Measurements from ENCODE around the gene TEK.
"Not testable (repeated sequence)": the region's sequence is repeated elsewhere in the genome, so short reads cannot be mapped to it uniquely, and the experiment has no call there.

DNA sequence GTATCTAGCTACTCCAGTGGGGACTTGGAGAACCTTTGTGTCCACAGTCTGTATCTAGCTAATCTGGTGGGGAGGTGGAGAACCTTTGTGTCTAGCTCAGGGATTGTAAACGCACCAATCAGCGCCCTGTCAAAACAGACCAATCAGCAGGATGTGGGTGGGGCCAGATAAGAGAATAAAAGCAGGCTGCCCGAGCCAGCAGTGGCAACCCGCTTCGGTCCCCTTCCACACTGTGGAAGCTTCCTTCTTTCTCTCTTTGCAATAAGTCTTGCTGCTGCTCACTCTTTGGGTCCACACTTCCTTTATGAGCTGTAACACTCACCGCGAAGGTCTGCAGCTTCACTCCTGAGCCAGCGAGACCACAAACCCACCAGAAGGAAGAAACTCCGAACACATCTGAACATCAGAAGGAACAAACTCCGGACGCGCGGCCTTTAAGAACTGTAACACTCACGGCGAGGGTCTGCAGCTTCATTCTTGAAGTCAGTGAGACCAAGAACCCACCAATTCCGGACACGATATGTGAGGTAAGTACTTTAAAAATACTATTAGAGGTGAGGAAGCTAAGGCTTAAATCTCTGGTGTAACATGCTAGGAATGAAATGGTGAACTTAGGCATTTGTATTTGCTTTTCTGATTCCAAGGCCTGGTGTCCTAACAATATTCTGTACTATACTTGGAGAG lies 15.5 kb upstream of the TEK start:
- TF ChIP-seq, protein P1, sequence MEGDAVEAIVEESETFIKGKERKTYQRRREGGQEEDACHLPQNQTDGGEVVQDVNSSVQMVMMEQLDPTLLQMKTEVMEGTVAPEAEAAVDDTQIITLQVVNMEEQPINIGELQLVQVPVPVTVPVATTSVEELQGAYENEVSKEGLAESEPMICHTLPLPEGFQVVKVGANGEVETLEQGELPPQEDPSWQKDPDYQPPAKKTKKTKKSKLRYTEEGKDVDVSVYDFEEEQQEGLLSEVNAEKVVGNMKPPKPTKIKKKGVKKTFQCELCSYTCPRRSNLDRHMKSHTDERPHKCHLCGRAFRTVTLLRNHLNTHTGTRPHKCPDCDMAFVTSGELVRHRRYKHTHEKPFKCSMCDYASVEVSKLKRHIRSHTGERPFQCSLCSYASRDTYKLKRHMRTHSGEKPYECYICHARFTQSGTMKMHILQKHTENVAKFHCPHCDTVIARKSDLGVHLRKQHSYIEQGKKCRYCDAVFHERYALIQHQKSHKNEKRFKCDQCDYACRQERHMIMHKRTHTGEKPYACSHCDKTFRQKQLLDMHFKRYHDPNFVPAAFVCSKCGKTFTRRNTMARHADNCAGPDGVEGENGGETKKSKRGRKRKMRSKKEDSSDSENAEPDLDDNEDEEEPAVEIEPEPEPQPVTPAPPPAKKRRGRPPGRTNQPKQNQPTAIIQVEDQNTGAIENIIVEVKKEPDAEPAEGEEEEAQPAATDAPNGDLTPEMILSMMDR (IDR thresholded peaks at IDR 0.05; ENCODE audit: low read depth, low read length, poor library complexity, severe bottlenecking) = not testable (repeated sequence)
- not testable (repeated sequence) for TF ChIP-seq EZH2phosphoT487 (IDR thresholded peaks at IDR 0.05; ENCODE audit: borderline replicate concordance, low read length)

Measured in DOHH2 (cell line).